Amygdala (tissue), 56 donors: ENCODE data around the gene DPF3.
A peak's percentile ranks its signal among the peaks of the same experiment; 100 is the strongest.

Experiments used
- DNase-seq, 56 donors: peaks; one replicate each; lab custom pipeline; 2025; lab: John Stamatoyannopoulos, UW

Gene DPF3

DNA sequence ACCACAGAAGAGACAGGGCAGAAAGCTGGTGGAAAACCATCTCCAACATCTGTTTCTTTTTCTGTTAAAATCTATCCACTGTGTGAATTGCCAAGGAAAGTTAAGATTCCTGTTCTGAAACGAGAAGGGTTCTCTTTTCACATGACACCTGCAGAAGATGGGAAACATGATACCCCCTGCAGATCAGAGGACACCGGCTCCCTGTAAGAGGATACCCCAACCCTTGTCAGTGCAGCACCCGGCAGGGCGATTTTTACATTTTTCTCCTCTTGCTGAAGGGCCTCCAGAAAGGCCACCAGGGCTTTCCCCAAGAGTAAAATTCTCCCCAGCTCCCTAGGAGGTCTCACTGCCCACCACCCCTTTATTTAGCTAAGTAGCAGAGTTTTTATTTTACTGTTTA is 48.2 kb downstream of the DPF3 start:
- DNase-seq = no peak

DNA sequence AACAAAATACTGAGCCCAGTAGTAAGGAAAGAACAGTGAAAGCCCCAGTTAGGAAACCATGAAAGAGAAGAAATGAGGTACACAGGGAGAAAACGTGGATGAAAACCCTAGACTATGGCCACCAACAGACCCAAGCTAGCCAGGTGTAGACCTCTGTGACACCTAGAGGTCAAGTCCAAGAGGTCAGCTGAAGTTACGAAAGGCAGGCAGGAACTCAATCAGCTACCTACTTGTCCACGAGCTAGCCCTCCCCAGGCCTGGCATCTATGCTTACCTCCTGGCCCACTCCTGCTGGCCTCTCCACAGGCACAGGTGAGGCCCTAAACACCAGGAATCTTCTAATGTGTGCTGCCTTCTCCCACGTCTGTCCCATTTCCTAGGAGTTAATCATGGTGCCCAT is 48.7 kb downstream of the DPF3 start:
- DNase-seq = no peak

GRCh38 chr14:72844524-72844923 is 49.4 kb downstream of the DPF3 start:
- DNase-seq = no peak

GRCh38 chr14:72839753-72840607 is 53.9 kb downstream of the DPF3 start:
- no peak for DNase-seq

DNA sequence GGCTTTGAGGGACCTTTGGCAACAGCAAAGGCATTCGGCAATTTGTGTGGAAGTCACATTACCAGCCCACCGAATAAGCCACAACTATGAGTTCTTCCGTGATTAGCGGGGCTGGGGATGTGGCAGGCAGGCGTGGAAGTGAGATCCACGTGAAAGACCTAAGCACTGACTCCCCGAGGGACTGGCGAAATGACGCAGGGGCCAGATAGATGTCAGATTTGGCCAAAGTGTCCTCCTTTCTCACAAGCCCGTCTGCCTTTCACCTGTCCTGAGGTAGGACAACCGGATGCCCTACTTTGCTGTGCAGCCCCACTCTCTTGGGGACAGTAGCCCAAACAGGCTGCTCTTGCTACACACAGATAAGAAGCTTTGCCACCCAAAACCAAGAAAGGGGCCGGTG is 54.5 kb downstream of the DPF3 start:
- no peak for DNase-seq

GRCh38 chr14:72836085-72836484 is 57.8 kb downstream of the DPF3 start:
- DNase-seq = no peak

DNA sequence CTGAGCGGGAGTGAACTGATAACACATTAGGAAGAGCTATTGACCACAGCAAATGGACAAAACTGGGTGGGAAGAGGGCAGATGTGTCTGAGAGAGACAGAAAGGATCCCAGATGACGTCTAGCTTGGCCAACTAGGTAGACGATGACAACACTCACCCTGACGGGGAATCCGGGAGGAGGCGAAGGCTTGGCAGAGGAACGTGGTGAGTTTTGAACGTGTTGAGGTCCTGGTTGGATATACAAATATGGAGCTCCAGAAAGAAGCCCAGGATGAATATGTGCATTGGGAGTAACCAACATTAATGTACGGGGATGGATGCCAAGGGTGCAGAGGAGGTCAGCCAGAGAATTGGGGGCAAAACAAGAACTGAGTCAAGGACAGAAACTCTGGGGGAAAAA is 60.7 kb downstream of the DPF3 start:
- DNase-seq = no peak

- DNase-seq = peak in 1 of 56 donors; percentile 16
These were observed 62.9 kb downstream of the DPF3 start for GRCh38 chr14:72830786-72831594.

DNA sequence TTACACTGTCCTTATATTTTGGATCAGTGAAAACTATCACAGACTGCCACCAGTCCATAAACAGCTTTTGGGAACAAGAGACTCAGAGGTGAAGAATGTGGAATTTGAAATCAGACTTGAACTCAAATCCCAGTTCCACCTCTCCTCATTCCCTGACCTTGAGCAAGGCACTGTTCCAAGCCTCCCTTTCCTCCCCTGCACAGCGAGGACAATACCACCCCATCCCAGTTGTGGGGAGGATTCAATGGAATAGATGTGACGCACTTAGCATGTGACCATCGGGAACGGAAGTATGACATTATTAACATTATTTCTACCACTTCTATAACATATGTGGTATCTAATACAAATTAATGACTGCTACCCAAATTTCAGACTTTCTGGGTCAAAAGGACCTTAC is 63.5 kb downstream of the DPF3 start:
- no peak for DNase-seq

- DNase-seq = no peak
These were observed 65.3 kb downstream of the DPF3 start for GRCh38 chr14:72828604-72829003.

DNA sequence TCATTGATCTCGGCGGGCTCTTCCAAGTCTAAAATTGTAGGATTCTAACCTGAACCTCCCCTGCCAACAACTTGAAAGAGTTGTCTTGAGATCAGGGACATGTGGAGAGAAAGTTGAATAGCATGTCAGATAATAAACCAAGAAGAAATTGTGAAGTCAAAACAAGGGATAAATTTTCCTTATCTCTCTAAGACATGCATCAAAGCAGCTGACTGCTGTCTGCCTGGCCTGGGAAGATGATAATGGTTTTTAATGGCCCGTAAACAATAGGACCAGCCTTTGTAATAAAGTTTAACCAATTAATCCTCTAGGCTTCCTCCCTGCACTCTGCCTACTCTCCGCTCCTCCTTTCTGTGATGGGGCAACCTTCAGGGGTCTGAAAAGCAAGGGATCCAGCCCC is 67.9 kb downstream of the DPF3 start:
- no peak for DNase-seq

GRCh38 chr14:72825486-72825885 is 68.4 kb downstream of the DPF3 start:
- DNase-seq = no peak

DNA sequence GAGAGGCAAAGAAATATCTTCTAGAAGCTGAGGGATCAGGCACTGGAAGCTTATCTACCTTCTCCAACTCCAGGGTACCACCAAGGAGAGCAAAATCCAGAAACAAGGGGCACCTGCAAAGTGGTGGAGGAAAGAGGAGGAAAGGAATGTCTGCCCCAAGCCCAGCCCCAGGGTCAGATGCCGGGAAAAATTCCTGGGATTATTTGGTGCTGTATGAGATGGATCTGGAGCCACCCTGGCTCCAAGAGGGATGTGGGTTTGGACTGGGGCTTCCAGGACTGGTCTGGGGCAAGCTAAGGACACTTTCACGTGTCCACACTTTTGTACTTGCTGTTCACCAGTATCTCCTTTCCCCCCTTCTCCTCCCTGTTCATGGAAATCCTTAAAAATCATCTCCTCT is 69.8 kb downstream of the DPF3 start:
- no peak for DNase-seq

- no peak for DNase-seq
These were observed 70.8 kb downstream of the DPF3 start for GRCh38 chr14:72822946-72823611.

DNA sequence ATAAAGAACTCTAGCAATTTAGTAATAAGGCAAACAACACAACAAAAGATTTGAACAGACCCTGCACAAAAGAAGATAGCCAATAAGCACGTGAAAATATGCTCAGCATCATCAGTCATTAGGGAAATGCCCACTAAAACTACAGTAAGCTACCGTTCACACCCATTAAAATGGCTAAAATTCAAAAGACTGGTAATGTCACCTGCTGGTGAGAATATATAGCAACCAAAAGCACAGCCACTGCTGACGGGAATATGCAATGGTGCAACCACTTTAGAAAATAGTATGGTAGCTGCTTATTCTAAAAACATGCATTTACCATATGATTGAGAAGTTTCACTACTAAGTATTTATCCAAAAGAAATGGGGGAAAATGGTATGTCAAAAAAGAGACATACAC is 74.9 kb downstream of the DPF3 start:
- no peak for DNase-seq

DNA sequence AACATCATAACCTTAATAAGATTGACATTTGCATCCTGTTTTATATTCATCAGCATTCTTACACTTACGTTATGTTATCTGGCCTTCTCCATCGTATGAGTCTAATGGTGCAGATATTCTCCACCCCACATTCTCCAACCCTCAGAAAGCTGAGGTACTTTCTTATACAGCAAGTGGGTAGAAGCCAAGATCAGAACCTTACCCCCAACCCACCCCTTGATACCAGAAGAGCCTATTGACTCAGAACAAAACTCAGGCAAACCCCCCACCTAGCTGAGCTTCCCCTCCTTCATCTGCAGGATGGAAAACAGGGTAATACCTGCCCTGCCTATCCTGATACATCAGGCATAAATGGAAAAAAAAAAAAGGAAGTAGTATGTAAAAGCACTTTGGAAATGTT is 77.6 kb downstream of the DPF3 start:
- DNase-seq = no peak

GRCh38 chr14:72815430-72815829 is 78.5 kb downstream of the DPF3 start:
- DNase-seq = no peak

DNA sequence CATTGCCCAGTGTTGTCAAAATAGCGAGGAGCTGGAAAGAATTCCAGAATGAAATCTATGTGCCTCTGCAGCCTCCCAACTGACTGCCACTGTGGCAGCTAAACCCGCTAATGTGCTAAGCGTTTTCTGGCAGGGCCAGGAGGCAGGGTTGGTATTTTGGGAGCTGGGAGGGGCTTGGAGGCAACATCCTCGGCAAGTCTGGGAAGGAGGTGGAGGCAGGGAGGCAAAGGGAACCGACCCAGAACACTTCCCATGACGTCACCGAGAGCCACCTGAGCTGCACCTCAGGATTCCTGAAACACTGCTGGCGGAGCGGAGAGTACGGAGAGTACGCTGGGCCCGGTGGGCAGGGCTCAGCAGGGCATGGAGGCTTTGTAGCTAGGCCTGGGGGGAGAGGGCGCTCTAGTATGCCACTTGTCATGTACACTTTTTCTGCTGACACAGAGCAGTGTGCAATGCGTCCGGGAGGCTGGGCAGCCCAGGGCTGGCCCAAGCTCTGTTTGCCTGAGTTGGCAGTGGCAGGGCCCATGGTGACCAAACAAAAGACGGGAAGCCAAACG is 81.5 kb downstream of the DPF3 start:
- DNase-seq = peak in 45 of 56 donors; percentile 10 to 80 (median 56)

DNA sequence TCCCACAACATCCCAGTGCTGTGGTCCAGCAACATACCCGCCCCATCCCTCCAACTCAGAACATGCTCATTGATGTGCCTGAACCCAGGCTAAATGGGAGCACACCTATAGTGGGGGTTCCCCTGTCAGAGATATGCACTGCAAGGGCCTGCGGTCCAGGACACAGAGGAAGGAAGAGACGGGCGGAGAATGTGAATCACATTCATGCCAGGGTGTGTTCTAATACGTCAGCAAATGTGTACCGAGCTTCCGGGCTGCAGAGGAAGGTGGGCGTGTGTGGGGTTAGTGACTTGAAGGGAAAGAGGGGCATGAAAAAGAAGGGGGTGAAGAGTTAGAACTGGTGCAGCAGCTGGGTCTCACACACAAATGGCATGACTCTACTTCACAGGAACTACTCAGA is 83.7 kb downstream of the DPF3 start:
- DNase-seq = no peak

- no peak for DNase-seq
These were observed 84.8 kb downstream of the DPF3 start for GRCh38 chr14:72809063-72809462.

DNA sequence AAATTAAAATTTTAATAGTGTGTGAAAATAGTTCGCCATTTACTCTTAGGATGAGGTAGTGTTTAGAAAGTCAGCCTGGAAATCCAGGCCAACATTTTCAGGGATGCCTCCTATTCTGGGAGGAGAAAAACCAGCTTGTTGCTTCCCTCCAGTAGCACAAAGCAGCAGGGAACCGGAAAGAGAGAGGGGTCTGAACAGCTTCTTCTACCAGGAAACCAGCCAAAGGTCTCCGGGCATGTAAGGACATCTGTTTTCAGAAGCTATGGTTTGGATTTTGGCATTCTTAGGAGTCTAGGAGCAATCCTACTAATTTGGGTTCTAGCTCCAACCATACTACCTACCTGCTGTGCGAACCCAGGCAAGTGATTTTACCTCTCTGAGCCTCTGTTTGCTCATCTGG is 85.3 kb downstream of the DPF3 start:
- DNase-seq = no peak
